GM18867 (cell line): ENCODE measurements around the gene MAPK6.

Source experiments
- ATAC-seq: cut with Tn5 transposase; IDR thresholded peaks from one replicate; pipeline ENCODE4 v1.9.1; 2021; ENCODE audit warnings: mild to moderate bottlenecking, moderate library complexity; ENCODE audit not compliant: unreplicated experiment

Gene MAPK6

DNA sequence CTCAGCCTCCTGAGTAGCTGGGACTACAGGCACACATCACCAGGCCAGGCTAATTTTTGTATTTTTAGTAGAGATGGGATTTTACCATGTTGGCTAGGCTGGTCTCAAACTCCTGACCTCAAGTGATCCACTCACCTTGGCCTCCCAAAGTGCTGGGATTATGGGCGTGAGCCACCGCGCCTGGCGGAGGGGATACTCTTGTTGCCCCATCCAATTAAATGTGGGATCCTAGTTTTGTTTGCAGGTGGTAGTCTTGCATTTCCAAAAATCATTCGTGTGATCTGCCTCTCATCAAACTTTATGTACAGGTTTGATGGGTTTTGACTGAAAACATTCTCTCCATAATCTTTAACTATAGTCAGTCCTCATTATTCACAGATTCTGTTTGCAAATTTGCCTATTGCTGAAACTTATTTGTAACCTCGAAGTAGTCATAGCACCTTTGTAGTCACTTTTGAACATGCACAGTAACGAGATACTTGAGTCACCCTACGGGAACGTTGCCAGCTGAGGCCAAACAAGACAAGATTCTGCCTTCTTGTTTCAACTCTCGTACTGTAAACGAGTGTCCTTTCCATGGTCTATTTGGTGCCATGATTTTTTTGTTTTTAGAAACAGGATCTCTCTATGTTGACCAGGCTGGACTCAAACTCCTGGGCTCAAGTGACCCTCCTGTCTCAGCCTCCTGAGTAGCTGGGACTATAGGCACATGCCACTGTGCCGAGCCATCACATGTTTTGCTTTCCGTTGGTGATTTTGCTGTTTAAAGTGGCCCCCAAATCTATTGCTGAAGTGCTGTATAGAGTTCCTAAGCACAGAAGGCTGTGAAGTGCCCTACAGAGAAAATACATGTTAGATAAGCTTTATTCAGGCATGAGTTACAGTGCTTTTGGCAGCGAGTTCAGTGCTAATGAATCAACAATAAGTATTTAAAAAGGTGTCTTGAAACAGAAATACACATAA lies 8.1 kb upstream of the MAPK6 start:
- no peak for ATAC-seq

DNA sequence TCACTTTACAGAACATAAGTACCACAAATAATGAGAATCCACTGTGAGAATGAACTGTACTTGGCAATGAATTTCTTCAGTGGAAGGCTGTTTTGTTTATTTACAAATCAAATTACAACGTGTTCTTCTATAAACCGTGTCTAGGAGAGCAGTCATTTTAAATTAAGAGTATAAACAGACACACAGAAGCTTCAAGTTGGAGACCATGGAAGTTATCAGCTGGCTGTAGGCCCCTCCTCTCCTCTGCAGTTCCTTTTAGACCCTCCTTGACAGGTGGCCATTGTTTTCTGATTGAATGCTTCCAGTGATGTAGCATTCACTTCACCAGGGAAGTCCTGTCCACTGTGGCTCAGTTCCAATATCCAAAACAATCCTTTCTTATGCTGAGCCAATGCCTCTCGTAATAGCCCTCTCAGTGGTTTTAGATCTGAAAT lies 7.3 kb upstream of the MAPK6 start:
- no peak for ATAC-seq

GRCh38 chr15:52012210-52012609 lies 6.8 kb upstream of the MAPK6 start:
- no peak for ATAC-seq

- ATAC-seq = no peak
These were observed 5.7 kb upstream of the MAPK6 start for GRCh38 chr15:52013151-52013791.

GRCh38 chr15:52014616-52015015 lies 4.4 kb upstream of the MAPK6 start:
- no peak for ATAC-seq

GRCh38 chr15:52016316-52016715 lies 2.7 kb upstream of the MAPK6 start:
- ATAC-seq = no peak

DNA sequence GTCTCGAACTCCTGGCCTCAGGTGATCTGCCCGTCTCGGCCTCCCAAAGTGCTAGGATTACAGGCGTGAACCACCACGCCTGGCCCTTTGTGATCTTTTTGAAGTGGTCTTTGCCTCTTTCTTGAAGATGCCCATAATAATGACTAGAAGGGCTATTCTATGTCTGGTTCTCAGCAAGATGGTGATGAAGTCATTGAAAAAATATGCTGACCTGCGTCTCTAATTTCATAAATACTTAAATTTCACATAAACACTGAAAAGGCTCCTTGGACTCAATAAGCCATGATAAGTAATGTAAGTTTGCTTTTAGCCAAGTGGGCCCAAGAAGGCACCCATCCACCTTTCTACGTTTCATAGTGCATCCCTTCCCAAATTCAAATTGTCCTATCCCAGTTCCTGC lies 775 bp upstream of the MAPK6 start:
- no peak for ATAC-seq

DNA sequence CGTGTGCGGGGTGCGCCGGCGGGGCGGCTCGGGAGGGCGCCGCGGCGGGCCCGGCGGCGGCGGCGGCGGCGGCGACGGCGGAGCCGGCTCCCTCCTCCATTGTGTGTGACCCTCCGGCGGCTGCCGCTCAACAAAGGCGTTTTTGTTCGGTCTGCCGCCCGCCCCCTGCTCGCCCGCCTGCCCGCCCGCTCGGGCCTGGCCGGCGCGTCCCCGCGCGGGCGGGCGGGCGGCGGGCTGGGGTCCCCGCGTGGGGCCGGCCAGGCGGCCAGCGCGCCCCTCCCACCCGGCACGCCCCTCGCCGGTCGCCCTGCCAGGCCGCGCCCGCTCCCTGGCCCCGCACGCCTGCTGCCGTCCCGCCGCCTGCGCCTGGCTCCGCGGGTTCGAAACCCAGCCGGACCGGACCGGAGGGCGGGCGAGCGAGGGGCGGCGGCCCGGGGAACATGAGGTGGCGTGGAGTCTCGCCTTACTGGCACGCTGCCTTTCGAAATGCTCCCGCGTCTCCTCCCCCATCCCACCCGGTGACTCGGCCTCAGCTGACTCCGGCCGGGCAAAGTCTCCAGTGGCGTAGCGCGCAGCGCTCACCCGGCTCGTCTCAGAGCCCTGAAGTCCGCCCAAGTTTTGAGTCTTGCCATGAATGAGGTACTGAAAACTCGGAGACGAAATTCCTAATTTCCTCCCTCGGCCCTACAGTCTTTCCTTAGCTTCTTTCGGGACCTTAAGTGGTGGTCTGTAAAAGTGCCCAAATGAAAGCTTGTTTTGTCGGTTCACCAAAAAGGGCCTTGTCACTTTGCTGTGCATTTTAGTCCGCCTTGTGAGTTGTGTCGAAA lies 588 bp downstream of the MAPK6 start:
- ATAC-seq = peak; percentile 56

GRCh38 chr15:52020221-52021085 lies 1.4 kb downstream of the MAPK6 start:
- ATAC-seq = no peak

DNA sequence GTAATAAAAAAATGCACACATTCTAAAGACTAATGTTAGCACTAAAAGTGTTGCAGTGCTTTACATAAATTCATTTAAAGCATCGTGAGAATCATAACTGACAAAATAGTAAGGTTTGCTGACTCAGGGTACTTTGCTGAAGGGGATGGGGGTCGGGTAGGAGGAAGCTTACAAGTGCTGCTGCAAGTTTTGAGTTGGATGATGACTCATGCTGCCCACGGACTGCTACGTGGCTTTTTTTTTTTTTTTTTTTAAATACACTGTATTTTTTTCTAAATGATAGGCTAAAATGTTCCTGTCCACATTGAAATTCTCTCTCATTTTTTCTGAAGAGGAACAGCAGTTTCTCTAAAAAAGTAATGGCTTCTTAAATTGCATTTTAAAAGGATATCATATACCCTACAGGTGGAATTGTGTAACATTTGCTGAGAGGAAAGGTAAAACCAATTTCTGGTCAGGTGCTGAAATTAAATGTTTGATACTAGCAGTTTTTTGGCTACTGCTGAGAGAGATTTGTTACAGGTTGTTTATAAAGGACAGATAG lies 2.2 kb downstream of the MAPK6 start:
- no peak for ATAC-seq

DNA sequence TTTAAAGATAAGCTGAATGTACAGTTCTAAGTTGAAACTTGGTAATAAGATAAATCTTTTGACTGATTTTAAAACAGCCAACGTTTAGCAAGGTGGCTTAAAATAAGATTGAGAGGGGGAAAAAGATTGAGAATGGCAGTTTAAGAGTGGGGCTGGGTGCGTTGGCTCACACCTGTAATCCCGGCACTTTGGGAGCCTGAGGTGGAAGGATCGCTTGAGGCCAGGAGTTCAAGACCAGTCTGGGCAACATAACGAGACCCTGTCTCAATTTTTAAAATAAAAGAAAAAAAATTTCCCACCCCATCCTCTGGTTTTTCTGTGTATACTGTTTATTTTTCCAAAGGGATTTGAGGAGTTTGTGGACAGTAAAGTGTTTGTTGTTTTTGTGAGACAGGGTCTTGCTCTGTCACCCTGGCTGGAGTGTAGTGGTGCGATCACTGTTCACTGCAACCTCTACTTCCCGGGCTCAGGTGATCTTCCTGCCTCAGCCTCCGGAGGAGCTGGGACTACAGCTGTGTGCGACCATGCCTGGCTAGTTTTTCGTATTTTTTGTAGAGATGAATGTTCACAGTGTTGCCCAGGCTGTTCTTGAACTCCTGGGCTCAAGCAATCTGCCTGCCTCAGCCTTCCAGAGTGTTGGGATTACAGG lies 3.0 kb downstream of the MAPK6 start:
- no peak for ATAC-seq

- ATAC-seq = no peak
These were observed 4.3 kb downstream of the MAPK6 start for GRCh38 chr15:52023169-52023922.

DNA sequence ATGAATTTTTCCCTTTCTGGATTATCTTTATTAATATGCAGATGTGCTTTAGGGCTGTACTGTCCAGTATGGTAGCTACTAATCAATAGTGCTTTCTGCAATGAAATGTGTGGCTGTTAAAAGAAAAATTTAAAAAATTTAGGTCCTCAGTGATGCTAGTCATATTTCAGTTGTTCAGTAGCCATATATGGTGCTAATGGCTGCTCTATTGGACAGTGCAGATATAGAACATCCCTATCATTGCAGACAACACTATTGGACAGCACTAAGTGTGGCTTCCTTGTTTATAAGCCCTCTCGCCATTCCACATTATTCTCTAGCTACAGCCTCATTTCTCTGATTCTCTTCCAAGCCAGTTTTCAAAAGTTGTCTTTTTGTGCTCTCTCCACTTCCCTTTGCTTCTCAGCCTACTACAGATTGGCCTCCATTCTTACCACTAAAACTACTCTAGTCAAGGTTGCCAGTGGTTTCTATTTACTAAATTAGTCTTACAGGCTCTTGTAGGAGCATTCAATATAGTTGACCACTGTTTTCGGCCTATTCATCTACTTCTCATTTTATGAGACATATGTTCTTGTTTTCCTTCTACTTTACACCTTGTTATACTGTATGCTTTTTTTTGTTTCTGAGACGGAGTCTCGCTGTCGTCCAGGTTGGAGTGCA lies 9.5 kb downstream of the MAPK6 start:
- ATAC-seq = no peak

GRCh38 chr15:52030010-52030409 lies 11.0 kb downstream of the MAPK6 start:
- ATAC-seq = no peak

DNA sequence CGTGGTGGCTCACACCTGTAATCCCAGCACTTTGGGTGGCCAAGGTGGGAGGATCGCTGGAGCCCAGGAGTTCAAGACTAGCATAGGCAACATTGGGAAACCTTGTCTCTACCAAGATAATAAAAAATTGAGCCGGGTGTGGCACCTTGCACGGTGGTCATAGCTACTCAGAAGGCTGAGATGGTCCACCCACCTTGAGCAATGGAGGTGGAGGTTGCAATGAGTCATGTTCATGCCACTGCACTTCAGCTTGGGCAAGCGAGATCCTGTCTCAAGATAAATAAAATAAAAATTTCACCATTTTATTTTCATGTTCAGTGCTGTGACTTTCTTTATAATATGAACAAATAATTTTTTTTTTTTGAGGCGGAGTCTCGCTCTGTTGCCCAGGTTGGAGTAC lies 12.5 kb downstream of the MAPK6 start:
- ATAC-seq = no peak

GRCh38 chr15:52037889-52038505 lies 19.0 kb downstream of the MAPK6 start:
- no peak for ATAC-seq

DNA sequence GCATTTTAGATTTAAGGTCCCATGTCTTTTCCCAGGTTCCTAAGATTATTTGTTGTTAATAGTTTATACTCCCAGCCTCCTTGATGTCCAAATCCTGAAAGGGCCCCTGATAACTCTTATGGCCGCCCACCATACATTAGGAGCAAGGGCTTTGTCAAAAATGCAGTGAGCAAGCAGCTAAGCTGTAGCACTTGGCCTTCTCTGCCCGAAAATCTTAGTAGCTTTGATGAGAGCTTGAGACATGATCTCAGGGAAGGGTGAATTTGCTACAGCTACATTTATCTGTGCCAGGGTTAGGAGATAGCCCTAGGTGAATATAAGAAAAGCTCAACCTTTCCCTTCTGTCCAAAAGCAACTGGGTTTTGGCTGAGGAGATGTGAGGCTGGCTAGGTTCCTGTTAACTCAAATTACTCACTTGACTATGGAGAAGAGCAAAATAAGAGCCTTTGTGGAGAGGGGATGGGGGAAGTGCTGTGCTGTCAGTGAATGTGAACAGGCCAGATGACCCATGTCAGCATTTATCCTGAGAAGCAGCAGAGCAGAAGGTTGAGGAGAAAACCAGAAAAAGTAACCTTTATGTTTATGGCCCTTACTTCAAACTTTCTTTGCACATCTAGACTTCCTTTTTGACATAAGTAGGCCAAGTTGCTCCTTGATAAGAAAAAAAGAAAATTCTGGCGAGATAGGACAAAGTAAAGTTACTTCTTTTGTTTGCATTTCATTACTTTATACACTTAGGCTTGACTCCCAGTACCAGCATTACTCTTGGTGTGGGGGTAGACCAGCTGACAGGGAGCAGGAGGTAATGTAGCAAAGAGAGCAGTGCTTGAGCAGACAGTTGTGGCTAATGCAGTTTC lies 21.1 kb downstream of the MAPK6 start:
- no peak for ATAC-seq
